AML-193 (cell line): ENCODE data around the gene ATP8A1.
"Not testable (repeated sequence)": the region's sequence is repeated elsewhere in the genome, so short reads cannot be mapped to it uniquely, and the experiment has no call there.

Experiments used
- DNase-seq, 2 experiments: peaks; one replicate each; lab custom pipeline; 2025; lab: John Stamatoyannopoulos, UW

The ATP8A1 gene

GRCh38 chr4:42656944-42657792, at the start of gene ATP8A1:
ATP8A1 (minus strand) TSS chr4:42657105; CDS start chr4:42656873, 232 bp downstream.
- peak; percentile 82 to 93 for DNase-seq

DNA sequence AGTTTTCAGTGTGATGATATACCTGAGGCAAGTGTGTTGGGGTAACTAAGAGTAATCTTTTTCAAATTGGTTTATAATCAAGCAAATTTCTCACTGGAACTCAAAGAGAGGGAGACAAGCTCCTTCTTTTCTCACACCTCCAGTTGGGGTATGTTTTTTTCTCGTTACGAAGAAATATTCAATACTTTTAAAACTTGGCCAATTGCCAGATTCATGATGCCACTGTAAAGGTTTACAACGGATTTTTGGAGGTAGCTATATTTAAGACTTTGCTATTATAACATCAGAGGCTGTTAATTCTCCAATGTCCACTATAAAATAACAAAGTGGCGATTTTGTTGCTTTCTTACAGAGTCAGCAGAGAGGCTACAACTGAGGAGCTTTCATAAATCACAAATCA, 49.2 kb upstream of the ATP8A1 start:
- DNase-seq, result no peak

DNA sequence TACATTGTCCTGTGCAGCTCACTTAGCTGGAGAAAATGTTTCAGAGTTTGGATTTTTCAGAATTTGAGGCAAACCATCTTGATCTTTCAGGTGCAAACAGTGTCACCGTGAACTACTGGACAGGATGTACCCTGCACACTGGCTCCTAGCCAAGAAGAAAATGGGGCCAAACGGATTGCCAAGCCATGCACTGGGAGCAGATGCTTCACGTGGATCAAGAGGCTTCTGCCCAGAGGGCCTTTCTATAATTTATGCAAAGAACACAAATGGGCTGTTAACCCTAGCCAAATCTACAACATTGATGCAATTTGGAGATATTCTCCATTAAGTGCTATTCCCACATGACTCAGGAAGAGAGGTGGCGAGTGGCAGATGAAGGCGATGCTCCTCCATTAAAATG, 46.9 kb upstream of the ATP8A1 start:
- DNase-seq, result no peak

DNA sequence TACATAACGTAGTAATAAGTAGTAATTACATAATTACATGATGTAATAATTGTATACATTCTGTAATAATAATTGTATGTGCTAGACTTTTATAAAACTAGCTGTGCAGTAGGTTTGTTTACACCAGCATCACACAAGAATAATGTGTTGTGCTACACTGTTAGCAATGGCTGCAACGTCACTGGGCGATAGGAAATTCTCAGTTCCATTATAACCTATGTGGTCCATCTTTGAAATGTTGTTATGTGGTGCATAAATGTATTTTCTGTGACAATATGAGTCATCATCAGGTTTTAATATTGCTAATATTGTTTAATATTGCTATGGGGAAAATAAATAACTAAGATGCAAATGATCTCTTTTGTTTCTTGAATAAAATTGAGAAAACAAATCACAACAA, 46.0 kb upstream of the ATP8A1 start:
- DNase-seq, result no peak

DNA sequence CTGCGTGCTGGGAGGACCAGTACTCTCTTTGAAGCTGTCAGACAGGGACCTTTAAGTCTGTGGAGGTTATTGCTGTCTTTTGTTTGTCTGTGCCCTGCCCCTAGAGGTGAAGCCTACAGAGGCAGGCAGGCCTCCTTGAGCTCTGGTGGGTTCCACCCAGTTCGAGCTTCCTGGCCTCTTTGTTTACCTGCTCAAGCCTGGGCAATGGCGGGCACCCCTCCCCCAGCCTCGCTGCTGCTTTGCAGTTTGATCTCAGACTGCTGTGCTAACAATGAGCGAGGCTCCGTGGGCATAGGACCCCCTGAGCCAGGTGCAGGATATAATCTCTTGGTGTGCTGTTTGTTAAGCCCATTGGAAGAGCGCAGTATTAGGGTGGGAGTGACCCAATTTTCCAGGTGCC, 44.9 kb upstream of the ATP8A1 start:
- DNase-seq, result not testable (repeated sequence)

GRCh38 chr4:42690537-42690936, 33.6 kb upstream of the ATP8A1 start:
- no peak for DNase-seq

- peak; percentile 86 to 87 for DNase-seq
These were observed 26.5 kb upstream of the ATP8A1 start for GRCh38 chr4:42683393-42683792.

DNA sequence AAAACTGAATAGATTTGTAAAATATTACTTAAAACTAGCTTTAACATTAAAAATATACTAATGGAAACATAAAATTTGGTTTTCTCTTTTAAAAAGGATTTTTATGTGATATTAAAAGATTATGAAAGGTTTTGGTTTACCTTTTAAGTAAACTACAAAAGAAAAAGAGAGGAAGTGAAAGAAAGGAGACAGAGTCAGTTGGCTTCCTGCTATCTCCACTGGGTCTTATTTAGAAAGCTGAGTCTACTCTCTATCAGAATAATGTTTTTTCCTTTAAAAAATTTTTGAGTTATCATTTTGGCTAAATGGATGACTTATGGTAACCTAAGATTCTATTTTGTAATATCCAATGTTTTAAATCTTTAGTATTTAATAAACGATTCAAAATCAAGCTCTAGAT, 21.6 kb upstream of the ATP8A1 start:
- DNase-seq, result no peak

DNA sequence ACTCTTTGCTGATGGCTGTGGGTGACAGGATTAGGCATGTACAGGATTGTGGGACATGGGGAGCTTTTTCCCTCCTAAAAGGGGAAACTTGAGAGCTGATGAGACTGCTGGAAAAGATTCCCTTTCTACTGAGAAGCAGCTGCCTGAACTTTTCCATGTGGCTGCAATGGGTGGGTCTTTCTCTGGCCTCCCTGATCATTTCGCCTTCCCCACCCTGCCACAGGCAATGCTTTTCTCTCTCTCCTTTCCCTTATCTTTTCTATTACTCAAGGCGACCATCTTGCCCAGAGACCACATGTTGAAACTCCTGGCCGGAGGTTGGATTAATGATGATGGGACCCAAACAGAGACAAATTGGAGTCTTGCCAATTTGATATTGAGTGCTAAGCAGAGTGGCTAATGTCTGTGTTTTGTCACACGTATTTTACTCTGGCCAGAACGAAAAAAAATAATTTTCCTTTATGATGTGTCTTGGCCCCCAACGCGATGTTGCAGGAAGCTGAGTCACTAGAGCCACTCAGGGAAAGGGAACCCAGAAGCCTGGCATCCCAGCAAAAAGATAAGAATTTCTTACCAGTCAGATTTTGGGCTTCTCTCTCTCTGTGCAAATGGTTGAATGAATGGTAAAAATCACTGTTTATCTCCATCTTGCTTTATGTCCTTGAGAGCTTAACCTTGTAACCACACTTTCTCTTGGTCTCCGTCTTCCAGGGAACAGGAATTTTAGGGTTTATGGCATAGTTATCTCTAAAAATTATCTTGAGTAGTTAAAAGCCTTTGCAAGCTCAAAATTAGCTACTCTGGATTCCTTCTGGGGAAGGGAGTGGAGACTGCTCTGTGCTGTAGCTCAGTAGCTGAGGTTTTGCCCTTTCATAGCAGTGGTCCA, 19.4 kb upstream of the ATP8A1 start:
- DNase-seq, result peak in 1 of 2 experiments; percentile 2

DNA sequence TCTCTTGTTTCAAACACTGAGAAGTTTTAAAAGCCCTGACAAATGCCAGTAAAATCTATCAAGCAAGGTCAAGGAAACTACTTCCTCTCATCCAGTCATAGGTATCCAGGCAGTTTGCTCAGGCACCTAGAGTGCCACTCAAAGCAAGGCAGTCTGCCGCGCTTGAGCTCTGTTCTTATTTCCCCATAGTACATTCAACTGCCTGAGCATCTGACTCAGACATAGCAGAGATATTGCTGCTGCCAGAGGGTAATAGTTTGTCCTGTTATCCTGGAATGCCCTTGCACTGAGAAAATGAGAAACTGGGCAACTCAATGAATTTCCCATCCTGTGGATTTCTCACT, 16.1 kb upstream of the ATP8A1 start:
- DNase-seq, result peak; percentile 11 to 13

- DNase-seq, result no peak
These were observed 15.6 kb upstream of the ATP8A1 start for GRCh38 chr4:42672359-42673081.

- peak; percentile 12 to 36 for DNase-seq
These were observed 14.7 kb upstream of the ATP8A1 start for GRCh38 chr4:42671431-42672194.

GRCh38 chr4:42658261-42658660, 1.4 kb upstream of the ATP8A1 start:
- no peak for DNase-seq

- no peak for DNase-seq
These were observed 294 bp downstream of the ATP8A1 start for GRCh38 chr4:42656679-42656943.

GRCh38 chr4:42655921-42656678, 805 bp downstream of the ATP8A1 start:
- peak; percentile 48 to 53 for DNase-seq

DNA sequence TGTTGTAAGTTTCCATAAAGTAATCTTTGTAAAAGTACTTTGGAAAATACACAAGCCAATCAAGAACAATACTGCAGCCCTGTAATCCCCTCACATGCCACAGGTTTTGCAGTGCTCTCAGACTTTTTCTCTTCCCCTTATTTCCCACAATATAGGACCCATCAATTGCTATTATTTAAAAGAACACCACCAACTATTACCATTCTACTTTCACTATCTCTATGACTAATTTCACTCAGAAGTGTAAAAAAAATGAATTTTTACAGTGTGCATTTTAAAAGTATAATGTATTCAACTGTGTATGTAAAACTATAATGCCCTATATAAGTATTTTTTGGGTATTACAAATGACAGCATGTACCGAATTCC, 1.7 kb downstream of the ATP8A1 start:
- peak in 1 of 2 experiments; percentile 21 for DNase-seq

- peak; percentile 73 to 81 for DNase-seq
These were observed 2.2 kb downstream of the ATP8A1 start for GRCh38 chr4:42654631-42655268.

DNA sequence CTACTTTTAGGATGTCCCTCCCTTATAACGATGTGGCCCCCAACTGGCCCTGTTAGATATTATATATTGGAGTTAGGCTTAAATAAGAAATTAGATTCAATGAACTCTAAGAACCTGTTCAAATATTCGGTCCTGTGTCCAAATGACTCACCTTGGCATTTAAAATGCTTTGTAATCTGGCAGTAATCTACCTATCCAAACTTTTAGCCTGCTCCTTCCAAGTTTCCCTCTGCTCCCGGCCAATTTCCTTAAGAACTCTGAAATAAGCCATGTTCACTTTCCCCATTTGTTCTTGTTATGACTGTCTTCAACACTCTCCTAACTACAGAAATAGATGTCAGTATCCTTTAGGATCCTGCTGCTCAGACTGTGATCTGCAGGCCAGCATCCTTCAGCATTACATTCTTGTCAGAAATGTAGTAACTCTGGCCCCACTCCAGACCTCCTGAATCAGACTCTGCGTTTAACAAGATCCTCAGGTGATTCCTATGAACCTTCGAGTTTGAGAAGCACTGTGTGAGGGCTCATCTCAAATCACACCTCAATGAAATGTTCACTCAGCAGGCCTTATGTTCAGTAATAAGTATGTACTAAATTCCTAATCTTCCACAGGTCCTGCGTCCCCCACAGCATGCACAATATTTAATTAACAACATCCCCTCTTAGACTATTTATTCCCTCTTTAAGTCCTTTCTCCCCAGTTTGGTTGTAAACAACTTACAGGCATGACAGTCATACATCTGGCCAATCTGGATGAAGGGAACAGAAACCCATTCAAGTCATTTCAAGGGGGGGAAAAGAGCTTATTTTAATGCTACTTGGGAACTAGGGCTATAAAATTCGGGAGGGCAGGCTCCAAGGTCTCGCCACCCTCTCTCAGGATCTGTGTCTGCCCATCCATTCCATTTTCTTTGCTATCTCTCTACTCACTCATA, 3.0 kb downstream of the ATP8A1 start:
- no peak for DNase-seq

DNA sequence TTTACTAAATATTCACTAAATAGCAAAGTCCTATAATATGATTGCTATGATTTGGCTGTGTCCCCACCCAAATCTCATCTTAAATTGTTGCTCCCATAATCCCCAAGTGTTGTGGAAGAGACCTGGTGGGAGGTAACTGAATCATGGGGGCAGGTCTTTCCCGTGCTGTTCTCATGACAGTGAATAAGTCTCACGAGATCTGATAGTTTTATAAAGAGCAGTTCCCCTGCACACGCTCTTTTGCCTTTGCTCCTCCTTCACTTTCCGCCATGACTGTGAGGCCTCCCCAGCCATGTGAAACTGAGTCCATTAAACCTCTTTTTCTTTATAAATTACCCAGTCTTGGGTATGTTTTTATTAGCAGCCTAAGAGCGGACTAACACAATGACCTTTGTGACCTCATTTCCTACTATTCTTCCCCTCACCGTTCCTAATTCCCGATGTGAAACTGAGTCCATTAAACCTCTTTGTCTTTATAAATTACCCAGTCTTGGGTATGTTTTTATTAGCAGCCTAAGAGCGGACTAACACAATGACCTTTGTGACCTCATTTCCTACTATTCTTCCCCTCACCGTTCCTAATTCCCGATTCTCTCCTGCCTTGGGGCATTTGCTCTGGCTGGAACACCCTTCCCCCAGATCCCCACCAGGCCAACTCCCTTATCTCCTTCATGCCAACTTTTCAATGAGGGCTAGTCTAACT, 4.2 kb downstream of the ATP8A1 start:
- not testable (repeated sequence) for DNase-seq
